ENCODE data around the gene MRPL54. TPM values are rescaled to one million over a fixed set of nuclear protein-coding genes. Genes with fewer than 3 reads are reported as not detected.

Gene MRPL54
- total RNA-seq, 2 donors from 2014 or later: 45.3 to 58.8 TPM

Other genes with a start within 250 kb of the MRPL54 start
- gene TEKTIP1, start 223.5 kb upstream of the MRPL54 start, total RNA-seq: 1 to 10 TPM in 1 of 2 donors, under 1 TPM in 1; 0.90 to 2.6 TPM
- 10 to 100 TPM; 49.6 to 52.7 TPM for gene MFSD12, start 205.1 kb upstream of the MRPL54 start, total RNA-seq
- 100 to 1,000 TPM in 1 of 2 donors, 10 to 100 TPM in 1; 96.8 to 111 TPM for gene HMG20B, start 189.7 kb upstream of the MRPL54 start, total RNA-seq
- 10 to 100 TPM; 13.9 to 14.6 TPM for gene GIPC3, start 177.2 kb upstream of the MRPL54 start, total RNA-seq
- 10 to 100 TPM; 46.9 to 49.6 TPM for gene TBXA2R, start 155.8 kb upstream of the MRPL54 start, total RNA-seq
- gene CACTIN, start 135.9 kb upstream of the MRPL54 start, total RNA-seq: 10 to 100 TPM; 13.0 to 17.0 TPM
- gene PIP5K1C, start 62.2 kb upstream of the MRPL54 start, total RNA-seq: 10 to 100 TPM; 80.9 to 85.4 TPM
- under 1 TPM in 1 of 2 donors, not detected in 1; 0.10 TPM for gene TJP3, start 54.3 kb upstream of the MRPL54 start, total RNA-seq
- 10 to 100 TPM; 10.5 to 13.1 TPM for gene APBA3, start 990 bp upstream of the MRPL54 start, total RNA-seq
- not detected for gene RAX2, start 9.5 kb downstream of the MRPL54 start, total RNA-seq
- gene MATK, start 23.7 kb downstream of the MRPL54 start, total RNA-seq: 1 to 10 TPM; 1.1 to 2.8 TPM
- gene ZFR2, start 106.4 kb downstream of the MRPL54 start, total RNA-seq: not detected
- gene ATCAY, start 118.0 kb downstream of the MRPL54 start, total RNA-seq: under 1 TPM in 1 of 2 donors, not detected in 1; 0.05 TPM
- 1 to 10 TPM in 1 of 2 donors, under 1 TPM in 1; 0.51 to 2.3 TPM for gene NMRK2, start 170.4 kb downstream of the MRPL54 start, total RNA-seq
- 10 to 100 TPM; 64.5 to 94.9 TPM for gene DAPK3, start 208.4 kb downstream of the MRPL54 start, total RNA-seq
- gene EEF2, start 222.8 kb downstream of the MRPL54 start, total RNA-seq: 1,000 to 10,000 TPM; 1,536 to 1,555 TPM
- 10 to 100 TPM; 14.4 to 16.1 TPM for gene PIAS4, start 245.1 kb downstream of the MRPL54 start, total RNA-seq

All from posterior vena cava (tissue), 2 donors.